Articular chondrocyte of knee joint (primary cell): ENCODE results near the gene GPR132. TPM values are rescaled to one million over a fixed set of nuclear protein-coding genes. Genes with fewer than 3 reads are reported as not detected.

ENCODE experiments used
- small RNA-seq: library from RNA; depleted of rRNA; stranded (forward); fragments of <200 nt; gene quantifications from one replicate; pipeline ENCODE3, GENCODE V24; 2012
- total RNA-seq: library from RNA; depleted of rRNA; stranded (reverse); fragments of >200 nt; gene quantifications from 2 replicates; pipeline ENCODE4 v1.2.3, GENCODE V29; 2012

The GPR132 gene, protein sequence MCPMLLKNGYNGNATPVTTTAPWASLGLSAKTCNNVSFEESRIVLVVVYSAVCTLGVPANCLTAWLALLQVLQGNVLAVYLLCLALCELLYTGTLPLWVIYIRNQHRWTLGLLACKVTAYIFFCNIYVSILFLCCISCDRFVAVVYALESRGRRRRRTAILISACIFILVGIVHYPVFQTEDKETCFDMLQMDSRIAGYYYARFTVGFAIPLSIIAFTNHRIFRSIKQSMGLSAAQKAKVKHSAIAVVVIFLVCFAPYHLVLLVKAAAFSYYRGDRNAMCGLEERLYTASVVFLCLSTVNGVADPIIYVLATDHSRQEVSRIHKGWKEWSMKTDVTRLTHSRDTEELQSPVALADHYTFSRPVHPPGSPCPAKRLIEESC
- 0.22 TPM in 1 of 2 replicates, not detected in the other for total RNA-seq

DNA sequence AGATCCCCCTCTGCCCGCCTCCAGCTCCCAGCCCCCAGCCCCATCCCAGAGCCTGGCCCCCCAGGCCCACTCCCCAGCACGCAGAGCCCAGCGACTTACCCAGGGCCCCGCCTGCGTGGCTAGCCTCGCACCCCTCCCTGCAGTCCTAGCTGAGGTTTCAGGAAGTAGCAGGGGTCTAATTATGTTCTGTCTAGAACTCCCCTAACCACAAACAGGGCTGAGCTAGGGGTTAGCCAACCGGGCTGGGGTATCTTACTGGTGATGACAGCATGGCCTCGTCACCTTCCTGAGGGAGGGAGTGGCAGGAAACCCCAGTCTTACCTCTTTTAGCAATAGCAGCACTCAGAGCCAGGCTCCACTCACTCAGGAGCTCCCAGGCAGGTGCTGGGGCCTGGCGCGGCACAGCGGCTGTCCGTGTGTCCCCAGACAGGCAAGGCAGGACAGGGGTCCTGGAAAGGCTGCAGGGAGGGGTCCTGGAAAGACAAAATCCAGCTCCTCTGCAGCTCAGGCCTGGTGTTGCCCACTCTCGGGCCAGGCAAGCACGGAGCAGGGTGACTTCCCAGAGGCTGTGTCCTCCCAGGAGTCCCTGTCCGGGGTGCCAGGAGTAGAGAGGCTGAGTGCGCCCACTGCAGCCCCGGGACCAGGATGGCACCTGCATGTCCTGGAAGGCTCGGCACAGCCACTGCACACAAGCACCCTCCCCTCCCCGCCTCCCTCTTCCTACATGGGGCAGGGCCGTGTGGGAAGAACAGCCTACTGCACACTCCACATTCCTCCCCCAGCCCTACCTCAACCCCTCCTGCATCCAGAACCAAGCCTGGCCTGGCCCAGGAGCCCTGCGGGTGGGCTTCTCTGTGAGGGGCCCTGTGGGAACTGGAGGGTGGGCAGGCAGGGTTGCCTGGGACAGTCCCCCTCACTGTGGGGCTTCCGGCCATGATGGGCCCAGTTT lies at the start of gene GPR132:
TSS of gene GPR132 (minus strand) at position 151 of the 949 bp plus-strand sequence. CDS start 10,010 bp downstream, outside the sequence.

DNA sequence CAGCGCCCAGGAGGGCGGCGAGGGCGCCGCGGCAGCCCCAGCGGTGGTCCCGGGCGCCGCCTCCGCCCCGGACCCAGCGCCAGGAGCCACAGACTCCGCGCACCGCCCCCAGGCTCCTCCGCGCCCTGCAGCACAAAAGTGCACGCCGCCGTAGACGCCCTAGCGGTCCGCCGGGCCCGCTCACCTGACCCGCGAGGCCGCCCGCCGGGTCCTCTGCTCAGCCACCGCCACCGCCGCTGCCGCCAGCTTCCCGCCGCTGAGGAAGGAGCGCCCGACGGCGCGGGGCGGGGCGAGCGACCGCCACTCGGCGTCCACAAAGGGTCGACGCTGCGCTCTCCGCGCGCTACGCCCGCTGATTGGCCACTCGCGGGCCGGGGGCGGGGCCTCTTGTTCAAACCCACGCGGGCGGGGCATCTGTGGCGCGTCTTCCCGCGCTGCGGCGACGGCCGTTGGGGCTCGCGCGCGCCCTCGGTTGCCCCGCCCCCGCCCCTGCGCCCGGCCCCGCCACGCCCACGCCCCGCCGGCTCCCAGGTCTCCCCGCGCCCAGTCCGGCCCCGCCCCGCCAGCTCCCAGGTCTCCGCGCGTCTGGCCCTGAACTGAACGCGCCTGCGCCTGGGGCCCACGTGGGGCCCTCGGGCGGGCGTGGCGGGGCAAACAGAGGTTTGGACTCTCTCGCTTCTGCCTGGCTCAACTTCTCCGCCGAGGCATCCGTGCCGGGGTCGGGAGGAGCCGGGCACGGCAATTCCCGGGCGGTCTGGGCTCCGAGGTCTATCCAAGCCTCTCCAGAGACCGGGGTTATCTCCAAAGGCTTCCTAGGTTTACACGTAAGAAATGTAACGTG lies 44.2 kb downstream of the GPR132 start, which contains the start of gene CDCA4:
TSS of gene CDCA4 (minus strand) at position 269 of the 841 bp plus-strand sequence. CDS start 9,154 bp downstream, outside the sequence.

Small RNA genes lying within 50 kb of the gene (small RNA-seq; reads per million reads assigned to genes)
- gene AL512356.2: not detected

Other genes with a start within 250 kb of the GPR132 start
- gene CEP170B, start 200.2 kb downstream of the GPR132 start, total RNA-seq: 14.7 and 17.0 TPM in 2 replicates
- 0.11 and 0.13 TPM in 2 replicates for gene PLD4, start 140.6 kb downstream of the GPR132 start, total RNA-seq
- 138 and 152 TPM in 2 replicates for gene AHNAK2, start 87.1 kb downstream of the GPR132 start, total RNA-seq
- gene CLBA1, start 79.6 kb downstream of the GPR132 start, total RNA-seq: 8.1 and 9.8 TPM in 2 replicates
- gene CDCA4, start 44.3 kb downstream of the GPR132 start, total RNA-seq: 14.6 and 15.2 TPM in 2 replicates
- 0.86 and 1.8 TPM in 2 replicates for gene JAG2, start 103.3 kb upstream of the GPR132 start, total RNA-seq
- 7.6 and 14.1 TPM in 2 replicates for gene NUDT14, start 115.9 kb upstream of the GPR132 start, total RNA-seq
- gene BTBD6, start 183.1 kb upstream of the GPR132 start, total RNA-seq: 36.0 and 45.5 TPM in 2 replicates
- gene BRF1, start 235.6 kb upstream of the GPR132 start, total RNA-seq: 28.1 and 29.8 TPM in 2 replicates
- gene PACS2, start 249.3 kb upstream of the GPR132 start, total RNA-seq: 44.2 and 55.3 TPM in 2 replicates